Tibial nerve (tissue), 4 donors: ENCODE data around the gene NDUFAF2. TPM values are rescaled to one million over a fixed set of nuclear protein-coding genes. Genes with fewer than 3 reads are reported as not detected.

Experiments used
- DNase-seq, 2 donors: peaks; one replicate each; pipeline ENCODE4 v3.0.0-alpha.2; 2019; ENCODE audit warnings: low spot score in 2 of 2
- H3K27ac ChIP-seq, 4 donors: fragments of 200-600 bp; sonication (generic) in 3 of 4; one replicate each; pipeline ENCODE4 v1.5.1; 2017 to 2019; ENCODE audit warnings: mild to moderate bottlenecking in 1 of 4
- H3K27me3 ChIP-seq, 2 donors: fragments of 200-600 bp; sonication (generic) in 1 of 2; one replicate each; pipeline versions ENCODE4 v1.5.1 to v1.6.0; 2017 to 2019
- H3K36me3 ChIP-seq, 3 donors: fragments of 200-600 bp; sonication (generic); one replicate each; pipeline ENCODE4 v1.5.1; 2018 to 2019
- H3K4me1 ChIP-seq, 4 donors: fragments of 200-600 bp; sonication (generic) in 3 of 4; one replicate each; pipeline ENCODE4 v1.5.1; 2017 to 2019
- H3K4me3 ChIP-seq, 4 donors: fragments of 200-600 bp; sonication (generic) in 3 of 4; one replicate each; pipeline ENCODE4 v1.5.1; 2017 to 2019; ENCODE audit warnings: mild to moderate bottlenecking in 1 of 4, moderate library complexity in 1 of 4
- H3K9me3 ChIP-seq, 4 donors: fragments of 200-600 bp; sonication (generic) in 3 of 4; one replicate each; pipeline ENCODE4 v1.5.1; 2017 to 2019
- CTCF ChIP-seq, 5 experiments: fragments of 200-600 bp in 3 of 5; fragments of 450-650 bp in 2 of 5; sonication (generic) in 3 of 5; IDR thresholded peaks; one replicate each; pipeline ENCODE4 v1.5.1; 2016 to 2019; ENCODE audit warnings: antibody characterized with exemption in 5 of 5, mild to moderate bottlenecking in 3 of 5, moderate library complexity in 2 of 5
- EP300 ChIP-seq, 2 donors: sonication (generic); formaldehyde crosslinking; IDR thresholded peaks; one replicate each; pipeline ENCODE4 v1.6.1; 2017; ENCODE audit warnings: antibody characterized with exemption in 2 of 2, mild to moderate bottlenecking in 1 of 2
- POLR2A ChIP-seq, 2 donors: fragments of 450-650 bp; IDR thresholded peaks; one replicate each; pipeline ENCODE4 v1.6.1; 2017; ENCODE audit warnings: antibody characterized with exemption in 2 of 2, mild to moderate bottlenecking in 2 of 2, moderate library complexity in 2 of 2
- WGBS, 2 donors: methylation state at CpG; one replicate each; pipeline ENCODE4 v1.1.5; 2018; 5-methylcytosine and 5-hydroxymethylcytosine counted together
- total RNA-seq, 4 donors: library from RNA; depleted of rRNA; stranded (reverse); fragments of >200 nt; gene quantifications; one replicate each; pipeline ENCODE4 v1.1.0, GENCODE V29; 2016

Gene NDUFAF2
- total RNA-seq, 4 donors from 2014 or later: 16.2 to 46.5 (median 24.2) TPM

DNA sequence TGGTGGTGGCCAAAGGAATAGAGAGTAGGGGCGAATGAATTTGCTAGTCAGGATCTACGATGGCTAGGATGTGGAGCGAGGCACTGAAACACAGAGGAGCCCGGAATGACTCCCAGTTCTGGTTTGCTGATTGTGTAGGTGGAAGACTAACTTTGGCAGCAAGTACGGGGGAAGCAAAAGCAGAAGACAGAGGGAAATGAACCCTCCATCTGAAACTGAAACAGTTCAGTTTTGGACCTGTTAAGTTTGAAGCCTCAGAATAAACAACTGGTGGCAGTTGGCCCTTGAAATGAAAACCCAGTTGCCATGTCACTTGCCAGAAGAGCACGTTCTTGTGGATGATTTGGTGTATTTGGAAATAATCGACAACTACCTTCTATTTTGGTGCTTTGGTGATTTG lies 232.7 kb downstream of the NDUFAF2 start:
- Histone ChIP-seq H3K27ac (no peak overlapping the region), H3K4me1 (no peaks in the 10 kb centered on the region), H3K36me3 (no peaks in the 10 kb centered on the region), H3K27me3 (no peaks in the 10 kb centered on the region), H3K4me3 (no peak overlapping the region), H3K9me3 (no peaks in the 10 kb centered on the region)
- TF ChIP-seq EP300 (IDR thresholded peaks at IDR 0.05): no peak
- TF ChIP-seq POLR2A (IDR thresholded peaks at IDR 0.05): no peak
- no peak for TF ChIP-seq CTCF (IDR thresholded peaks at IDR 0.05)
- 71 to 80% methylated on average over 7 of the region's 7 CpGs for WGBS, 2 donors
- no peak for DNase-seq

- no peak overlapping the region for H3K27ac ChIP-seq
- DNase-seq: no peak
- no peaks in the 10 kb centered on the region for H3K36me3 ChIP-seq
- no peaks in the 10 kb centered on the region for H3K27me3 ChIP-seq
- no peaks in the 10 kb centered on the region for H3K9me3 ChIP-seq
- H3K4me1 ChIP-seq: no peaks in the 10 kb centered on the region
- WGBS, 2 donors: 95% methylated on average over 4 of the region's 4 CpGs
- no peak overlapping the region for H3K4me3 ChIP-seq
- no peak for TF ChIP-seq CTCF (IDR thresholded peaks at IDR 0.05)
- TF ChIP-seq POLR2A (IDR thresholded peaks at IDR 0.05): no peak
- no peak for TF ChIP-seq EP300 (IDR thresholded peaks at IDR 0.05)
Observed at GRCh38 chr5:61178702-61179101, 233.7 kb downstream of the NDUFAF2 start.

DNA sequence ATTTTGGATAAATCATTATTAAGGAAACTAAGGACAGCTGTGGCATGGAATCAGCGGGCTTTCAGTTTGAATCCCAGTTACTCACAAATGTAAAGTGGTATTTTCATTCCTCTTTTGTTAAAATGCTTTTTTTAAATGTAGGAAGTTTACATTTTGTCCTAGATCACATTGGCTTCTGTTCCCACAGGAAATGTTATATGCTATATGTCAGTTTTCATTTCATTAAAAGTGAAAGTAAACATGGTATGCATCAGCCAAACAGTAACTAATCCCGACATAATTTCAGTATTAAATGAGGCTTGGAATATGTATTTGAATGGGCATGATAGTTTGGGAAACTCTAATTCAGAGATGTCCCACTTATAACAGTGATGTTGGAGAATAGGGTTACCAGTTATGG lies 235.9 kb downstream of the NDUFAF2 start:
- H3K27ac ChIP-seq: no peak overlapping the region
- no peaks in the 10 kb centered on the region for H3K9me3 ChIP-seq
- H3K27me3 ChIP-seq: no peaks in the 10 kb centered on the region
- no peak for DNase-seq
- 46 to 48% methylated on average over 2 of the region's 2 CpGs for WGBS, 2 donors
- H3K36me3 ChIP-seq: no peaks in the 10 kb centered on the region
- H3K4me1 ChIP-seq: no peaks in the 10 kb centered on the region
- H3K4me3 ChIP-seq: peak overlapping the region in 2 of 4 donors; percentile 11 to 25
- no peak for TF ChIP-seq EP300 (IDR thresholded peaks at IDR 0.05)
- TF ChIP-seq CTCF (IDR thresholded peaks at IDR 0.05): no peak
- no peak for TF ChIP-seq POLR2A (IDR thresholded peaks at IDR 0.05)

- Histone ChIP-seq H3K4me3 (no peak overlapping the region), H3K27me3 (no peaks in the 10 kb centered on the region), H3K36me3 (no peaks in the 10 kb centered on the region), H3K4me1 (no peaks in the 10 kb centered on the region), H3K9me3 (no peaks in the 10 kb centered on the region), H3K27ac (no peak overlapping the region)
- WGBS, 2 donors: 69 to 81% methylated on average over 2 of the region's 2 CpGs
- no peak for DNase-seq
- TF ChIP-seq POLR2A (IDR thresholded peaks at IDR 0.05) (no peak), CTCF (IDR thresholded peaks at IDR 0.05) (no peak), EP300 (IDR thresholded peaks at IDR 0.05) (no peak)
Observed at GRCh38 chr5:61182449-61182848, 237.4 kb downstream of the NDUFAF2 start.

DNA sequence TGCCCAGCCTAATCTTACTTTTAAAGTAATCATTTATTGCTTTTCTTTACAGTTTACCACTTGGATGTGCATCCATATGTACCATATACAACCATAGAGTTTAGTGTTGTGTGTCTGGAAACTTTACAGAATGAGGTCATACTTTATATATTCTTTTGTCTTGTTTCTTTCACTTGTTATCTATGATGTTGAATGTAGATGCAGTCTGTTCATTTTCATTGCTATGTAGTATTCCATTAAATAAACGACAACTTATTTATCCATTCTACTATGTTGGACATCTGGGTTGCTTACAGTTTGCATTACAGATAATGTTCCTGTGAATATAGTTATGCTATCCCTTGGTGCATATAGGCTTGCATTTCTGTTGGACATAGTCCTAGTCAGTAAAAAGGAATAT lies 238.5 kb downstream of the NDUFAF2 start:
- H3K4me3 ChIP-seq: no peak overlapping the region
- WGBS, 2 donors: 92 to 94% methylated on average over 1 of the region's 1 CpG

More for the DNA sequence above, 238.5 kb downstream of the NDUFAF2 start:
- no peaks in the 10 kb centered on the region for H3K9me3 ChIP-seq
- no peak for DNase-seq
- no peaks in the 10 kb centered on the region for H3K27me3 ChIP-seq
- H3K36me3 ChIP-seq: no peaks in the 10 kb centered on the region
- H3K27ac ChIP-seq: no peak overlapping the region
- no peaks in the 10 kb centered on the region for H3K4me1 ChIP-seq
- TF ChIP-seq POLR2A (IDR thresholded peaks at IDR 0.05) (no peak), EP300 (IDR thresholded peaks at IDR 0.05) (no peak), CTCF (IDR thresholded peaks at IDR 0.05) (no peak)
